Glutamatergic neuron (in vitro differentiated cells): ENCODE measurements around the gene LDLR. TPM values are rescaled to one million over a fixed set of nuclear protein-coding genes. Genes with fewer than 3 reads are reported as not detected.
A peak's percentile ranks its signal among the peaks of the same experiment; 100 is the strongest.
"Not testable (repeated sequence)": the region's sequence is repeated elsewhere in the genome, so short reads cannot be mapped to it uniquely, and the experiment has no call there.

Experiments used
- DNase-seq: peaks from one replicate; pipeline ENCODE4 v3.0.0; 2022
- H3K27ac Mint-ChIP-seq: one replicate; pipeline ENCODE4 v1.8.0; 2020; ENCODE audit warnings: mild to moderate bottlenecking, mixed read lengths, inconsistent platforms; ENCODE audit not compliant: unreplicated experiment
- H3K27me3 Mint-ChIP-seq: one replicate; pipeline ENCODE4 v1.8.0; 2020; ENCODE audit warnings: mild to moderate bottlenecking, moderate library complexity, mixed read lengths, inconsistent platforms; ENCODE audit not compliant: unreplicated experiment
- H3K36me3 Mint-ChIP-seq: one replicate; pipeline ENCODE4 v1.8.0; 2020; ENCODE audit warnings: mild to moderate bottlenecking, mixed read lengths, inconsistent platforms; ENCODE audit not compliant: unreplicated experiment
- H3K4me1 Mint-ChIP-seq: one replicate; pipeline ENCODE4 v1.8.0; 2020; ENCODE audit warnings: mild to moderate bottlenecking, low read depth, mixed read lengths, inconsistent platforms; ENCODE audit not compliant: unreplicated experiment
- H3K4me3 Mint-ChIP-seq: one replicate; pipeline ENCODE4 v1.8.0; 2020; ENCODE audit warnings: mild to moderate bottlenecking, mixed read lengths, inconsistent platforms; ENCODE audit not compliant: unreplicated experiment
- H3K9me3 Mint-ChIP-seq: one replicate; pipeline ENCODE4 v1.8.0; 2020; ENCODE audit warnings: mild to moderate bottlenecking, moderate library complexity, mixed read lengths, inconsistent platforms; ENCODE audit not compliant: unreplicated experiment
- CTCF ChIP-seq: fragments of 200-600 bp; sonication (generic); IDR thresholded peaks from one replicate; pipeline ENCODE4 v1.5.0; 2021; ENCODE audit not compliant: partially characterized antibody, unreplicated experiment
- total RNA-seq: library from RNA; stranded (reverse); fragmentation: NEBNext Ultra II Directional; extraction: Animal tissue kit (Norgen Biotek cat#: 25700); gene quantifications from one replicate; pipeline ENCODE4 v1.2.1, GENCODE V29; 2021; ENCODE audit not compliant: unreplicated experiment

Gene LDLR
- total RNA-seq, 1 donor from 2014 or later, result 147 TPM

GRCh38 chr19:11098327-11098726 lies 9.1 kb downstream of the LDLR start:
- Mint-ChIP-seq H3K27ac (no peak overlapping the region), H3K9me3 (no peaks in the 10 kb centered on the region), H3K36me3 (no peaks in the 10 kb centered on the region), H3K4me3 (no peak overlapping the region), H3K4me1 (peaks cover 8% of the 10 kb centered on the region), H3K27me3 (no peaks in the 10 kb centered on the region)
- no peak for DNase-seq
- TF ChIP-seq CTCF, result no peak

GRCh38 chr19:11098861-11099260 lies 9.6 kb downstream of the LDLR start:
- Mint-ChIP-seq H3K36me3 (no peaks in the 10 kb centered on the region), H3K27ac (no peak overlapping the region), H3K4me3 (no peak overlapping the region), H3K4me1 (peaks cover 4% of the 10 kb centered on the region), H3K9me3 (no peaks in the 10 kb centered on the region), H3K27me3 (peaks cover 4% of the 10 kb centered on the region)
- DNase-seq, result no peak
- no peak for TF ChIP-seq CTCF

- Mint-ChIP-seq H3K36me3 (no peaks in the 10 kb centered on the region), H3K4me1 (peaks cover 4% of the 10 kb centered on the region), H3K27me3 (peaks cover 6% of the 10 kb centered on the region), H3K4me3 (no peak overlapping the region), H3K9me3 (no peaks in the 10 kb centered on the region), H3K27ac (no peak overlapping the region)
- TF ChIP-seq CTCF, result no peak
- DNase-seq, result no peak
These were observed 10.8 kb downstream of the LDLR start for GRCh38 chr19:11100049-11100448.

GRCh38 chr19:11101057-11101456 lies 11.8 kb downstream of the LDLR start:
- Mint-ChIP-seq H3K27me3 (peaks cover 6% of the 10 kb centered on the region), H3K9me3 (no peaks in the 10 kb centered on the region), H3K36me3 (no peaks in the 10 kb centered on the region), H3K4me3 (no peak overlapping the region), H3K27ac (no peak overlapping the region), H3K4me1 (peaks cover 2% of the 10 kb centered on the region)
- no peak for TF ChIP-seq CTCF
- DNase-seq, result no peak

GRCh38 chr19:11102944-11103343 lies 13.7 kb downstream of the LDLR start:
- peaks cover 6% of the 10 kb centered on the region for H3K27me3 Mint-ChIP-seq
- H3K4me3 Mint-ChIP-seq, result no peak overlapping the region
- no peak for DNase-seq
- no peaks in the 10 kb centered on the region for H3K9me3 Mint-ChIP-seq
- no peak for TF ChIP-seq CTCF
- no peaks in the 10 kb centered on the region for H3K36me3 Mint-ChIP-seq
- peak overlapping the region; percentile 12 for H3K27ac Mint-ChIP-seq
- peaks cover 2% of the 10 kb centered on the region for H3K4me1 Mint-ChIP-seq

GRCh38 chr19:11103667-11104066 lies 14.4 kb downstream of the LDLR start:
- H3K36me3 Mint-ChIP-seq, H3K9me3 Mint-ChIP-seq, H3K4me1 Mint-ChIP-seq, DNase-seq, H3K27me3 Mint-ChIP-seq, H3K4me3 Mint-ChIP-seq: not testable (repeated sequence)
- peak overlapping the region; percentile 80 for H3K27ac Mint-ChIP-seq
